Activated CD8-positive, alpha-beta memory T cell treated with anti-CD3 and anti-CD28 coated beads, Interleukin-2, amount 50 U/mL, for 48 hours (primary cell): Measurements from ENCODE around the gene SIRPB2.
"Not testable (repeated sequence)": the region's sequence is repeated elsewhere in the genome, so short reads cannot be mapped to it uniquely, and the experiment has no call there.

Source experiments
- DNase-seq: peaks from one replicate; pipeline ENCODE4 v3.0.0-alpha.2; 2020

SIRPB2 gene

GRCh38 chr20:1499528-1500420, 8.6 kb upstream of the SIRPB2 start:
- DNase-seq: no peak

GRCh38 chr20:1497371-1497770, 6.2 kb upstream of the SIRPB2 start:
- DNase-seq: not testable (repeated sequence)

- no peak for DNase-seq
These were observed 5.7 kb upstream of the SIRPB2 start for GRCh38 chr20:1496930-1497329.

GRCh38 chr20:1494436-1494835, 3.2 kb upstream of the SIRPB2 start:
- no peak for DNase-seq

DNA sequence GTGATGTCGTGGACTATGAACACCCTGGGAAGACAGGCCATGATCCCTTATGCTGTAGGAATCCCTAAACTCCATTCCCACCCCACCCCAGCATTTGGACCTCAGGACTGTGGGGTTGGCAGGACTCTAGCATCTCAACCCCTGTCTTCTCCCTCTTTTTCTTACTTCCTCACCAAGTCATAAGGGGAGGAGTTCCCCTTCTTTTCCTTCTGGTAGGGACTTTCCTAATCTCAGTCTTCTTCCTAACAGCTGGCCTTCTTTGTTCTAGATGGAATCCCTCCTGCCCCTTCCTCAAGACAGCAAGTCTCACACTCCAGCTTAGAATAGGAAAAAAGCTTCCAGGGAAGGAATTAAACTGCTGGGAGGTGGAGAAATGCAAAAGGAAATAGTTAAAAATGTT, 2.3 kb upstream of the SIRPB2 start:
- DNase-seq: no peak

GRCh38 chr20:1491860-1492642, 831 bp upstream of the SIRPB2 start:
- no peak for DNase-seq

- no peak for DNase-seq
These were observed 501 bp downstream of the SIRPB2 start for GRCh38 chr20:1490643-1491195.

- DNase-seq: no peak
These were observed 1.3 kb downstream of the SIRPB2 start for GRCh38 chr20:1489764-1490436.

- DNase-seq: no peak
These were observed 1.9 kb downstream of the SIRPB2 start for GRCh38 chr20:1489325-1489724.

- DNase-seq: no peak
These were observed 4.7 kb downstream of the SIRPB2 start for GRCh38 chr20:1486566-1486965.

- no peak for DNase-seq
These were observed 6.6 kb downstream of the SIRPB2 start for GRCh38 chr20:1484438-1485116.

DNA sequence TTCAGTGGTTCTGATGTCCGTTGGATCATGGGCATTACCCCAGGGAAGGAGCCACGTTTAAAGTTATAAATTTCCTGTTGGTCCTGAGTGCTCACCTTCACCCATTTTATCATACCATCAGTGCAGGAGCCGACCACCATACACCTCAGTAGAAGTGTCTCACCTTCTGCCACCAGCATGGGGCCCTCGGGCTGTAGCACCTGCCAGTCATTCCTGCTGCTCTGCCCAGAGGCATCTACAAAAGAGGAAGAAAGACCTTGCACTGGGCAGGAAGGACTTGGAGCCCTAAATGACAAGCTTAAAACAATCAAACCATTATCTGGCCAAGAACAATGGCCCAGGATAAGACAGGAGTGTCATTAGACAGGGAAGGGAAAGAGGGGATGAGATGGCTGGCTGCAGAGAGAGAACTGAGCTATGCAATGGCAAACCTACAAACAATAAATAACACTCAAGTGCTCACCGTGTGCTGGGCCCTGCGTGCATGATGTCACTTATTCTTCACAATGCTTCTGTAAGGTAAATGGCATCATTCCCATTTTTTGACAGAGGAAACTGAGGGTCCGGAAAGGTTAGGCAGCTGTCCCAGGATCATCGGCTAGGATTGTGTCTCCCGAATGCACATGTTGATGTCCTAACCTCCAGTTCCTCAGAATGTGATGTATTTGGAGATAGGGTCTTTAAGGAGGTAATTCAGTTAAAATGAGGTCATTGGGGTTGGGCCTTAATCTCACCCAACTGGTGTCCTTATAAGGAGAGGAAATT, 11.2 kb downstream of the SIRPB2 start:
- DNase-seq: no peak

DNA sequence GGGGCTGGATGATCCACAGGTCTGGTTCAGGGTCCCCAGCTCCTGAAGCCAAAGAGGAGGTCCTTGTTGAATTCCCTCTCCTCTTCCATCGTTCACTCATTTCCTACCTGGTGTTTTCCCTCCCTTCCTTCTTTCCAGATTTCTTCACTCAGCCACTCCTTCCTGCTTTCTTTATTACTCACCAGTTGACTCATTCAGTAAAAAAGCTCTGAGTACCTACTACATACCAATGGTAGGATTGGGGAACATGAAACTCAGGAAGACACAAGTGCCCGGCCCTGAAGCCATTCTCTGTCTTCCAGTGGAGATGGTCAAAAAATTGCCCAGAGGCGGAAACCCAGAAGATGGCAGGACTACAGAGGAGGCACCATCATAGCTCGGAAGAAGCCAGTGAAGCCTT, 12.7 kb downstream of the SIRPB2 start:
- DNase-seq: no peak

DNA sequence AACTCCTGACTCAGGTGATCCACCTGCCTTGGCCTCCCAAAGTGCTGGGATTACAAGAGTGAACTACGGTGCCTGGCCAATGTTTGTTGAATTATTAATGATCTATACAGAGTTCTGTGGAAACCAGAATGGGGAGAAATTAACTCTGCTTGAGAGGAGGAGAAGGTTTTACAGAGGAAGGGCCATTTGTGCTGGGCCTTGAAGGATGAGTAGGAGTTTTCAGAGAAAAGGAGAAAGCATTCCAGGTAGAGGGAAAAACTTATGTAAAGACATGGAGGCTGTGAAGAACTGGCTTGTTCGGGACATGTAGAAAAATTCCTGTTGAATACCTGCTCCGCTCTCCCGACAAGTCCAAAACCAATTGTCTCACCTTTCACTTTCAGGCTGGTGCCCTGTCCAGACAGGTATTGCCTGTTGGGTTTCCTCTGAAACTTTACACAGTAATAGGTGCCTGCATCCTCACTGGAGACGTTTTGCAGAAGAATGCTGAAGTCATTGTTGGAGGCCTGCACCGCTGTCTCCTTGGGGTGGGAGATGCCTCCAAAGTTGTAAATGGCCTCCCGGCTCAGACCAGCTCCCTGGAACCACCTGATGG, 13.2 kb downstream of the SIRPB2 start:
- DNase-seq: no peak

- DNase-seq: no peak
These were observed 16.2 kb downstream of the SIRPB2 start for GRCh38 chr20:1474817-1475603.

- DNase-seq: no peak
These were observed 16.9 kb downstream of the SIRPB2 start for GRCh38 chr20:1474325-1474724.

- DNase-seq: no peak
These were observed 17.7 kb downstream of the SIRPB2 start for GRCh38 chr20:1473246-1474220.

GRCh38 chr20:1472556-1473245, 18.5 kb downstream of the SIRPB2 start:
- no peak for DNase-seq

DNA sequence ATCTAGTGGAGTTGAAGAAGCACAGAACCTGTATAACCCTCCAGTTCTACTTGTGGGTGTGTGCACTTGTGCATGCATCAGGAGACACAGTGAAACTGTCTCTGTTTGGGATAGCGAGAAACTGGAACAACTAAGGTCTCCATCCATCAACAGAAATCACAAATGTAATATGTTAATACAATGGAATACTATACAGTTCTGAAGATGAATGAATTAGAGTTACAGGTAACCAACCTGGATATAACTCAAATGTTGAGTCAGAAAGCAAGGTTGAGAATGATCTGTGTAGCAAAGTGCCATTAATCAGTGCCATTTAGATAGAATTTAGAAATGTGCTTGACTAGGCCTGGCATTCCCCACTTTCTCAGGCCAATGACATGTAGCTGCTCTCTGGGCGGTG, 20.0 kb downstream of the SIRPB2 start:
- DNase-seq: no peak
